B cell (primary cell): ENCODE measurements around the gene MBNL3. TPM values are rescaled to one million over a fixed set of nuclear protein-coding genes. Genes with fewer than 3 reads are reported as not detected.

Experiments
- ATAC-seq: fragments of 200-7000 bp; cut with Tn5 transposase; one replicate; pipeline ENCODE4 v1.10.0; 2021; ENCODE audit warnings: low read depth, mild to moderate bottlenecking, moderate number of reproducible peaks, moderate library complexity
- CTCF ChIA-PET: fragments of 350-600 bp; sonication (Branson Sonifier 250); formaldehyde crosslinking; loops from one replicate; lab custom pipeline; 2021; ENCODE audit warnings: antibody characterized with exemption, inconsistent platforms; lab: Charles Lee
- POLR2A ChIA-PET: fragments of 350-600 bp; sonication (Branson Sonifier 250); formaldehyde crosslinking; loops from one replicate; lab custom pipeline; 2021; ENCODE audit warnings: antibody characterized with exemption; lab: Charles Lee
- DNase-seq: peaks from one replicate; pipeline ENCODE4 v3.0.0; 2013
- H2AFZ ChIP-seq: 2 replicates; pipeline ENCODE4 v1.6.1; 2012; ENCODE audit warnings: mild to moderate bottlenecking, low read depth, low read length; ENCODE audit not compliant: insufficient read depth, poor library complexity, severe bottlenecking
- H3K27ac ChIP-seq, 2 donors: 1 replicate in 1 of 2; 2 replicates in 1 of 2; pipeline ENCODE4 v1.5.1; 2012 to 2013; ENCODE audit warnings: low read length in 2 of 2, mild to moderate bottlenecking in 2 of 2, moderate library complexity in 1 of 2
- H3K27me3 ChIP-seq, 4 experiments: fragments of 200-600 bp in 1 of 4; sonication (generic) in 1 of 4; replicated peaks in 1 of 4; 1 replicate in 2 of 4; 2 replicates in 2 of 4; pipeline versions ENCODE4 v1.6.1 to v1.7.0; 2013 to 2016; ENCODE audit warnings: low read length in 3 of 4, mild to moderate bottlenecking in 2 of 4, mixed read lengths in 1 of 4, moderate library complexity in 1 of 4; ENCODE audit not compliant: insufficient read depth in 4 of 4, control insufficient read depth in 3 of 4; ENCODE audit errors: control extremely low read depth in 1 of 4
- H3K36me3 ChIP-seq, 2 experiments: replicated peaks in 1 of 2; 1 replicate in 1 of 2; 2 replicates in 1 of 2; pipeline versions ENCODE4 v1.6.1 to v1.7.1; 2013; ENCODE audit warnings: low read length in 1 of 2; ENCODE audit not compliant: insufficient read depth in 2 of 2, control insufficient read depth in 1 of 2; ENCODE audit errors: control extremely low read depth in 1 of 2, extremely low read depth in 1 of 2
- H3K4me1 ChIP-seq, 2 donors: fragments of 200-600 bp in 1 of 2; sonication (generic) in 1 of 2; 1 replicate in 1 of 2; 2 replicates in 1 of 2; pipeline versions ENCODE4 v1.5.1 to v1.6.1; 2013 to 2017; ENCODE audit warnings: low read length in 2 of 2; ENCODE audit not compliant: control insufficient read depth in 2 of 2, insufficient read depth in 2 of 2
- H3K4me2 ChIP-seq: replicated peaks from 2 replicates; pipeline ENCODE3; 2012; ENCODE audit warnings: mild to moderate bottlenecking, low read depth, low read length; ENCODE audit not compliant: poor library complexity, severe bottlenecking
- H3K4me3 ChIP-seq, 5 experiments: fragments of 200-600 bp in 1 of 5; sonication (generic) in 1 of 5; 1 replicate in 3 of 5; 2 replicates in 2 of 5; pipeline versions ENCODE4 v1.5.1 to v1.7.0; 2011 to 2016; ENCODE audit warnings: low read length in 4 of 5, mild to moderate bottlenecking in 4 of 5, low read depth in 2 of 5, control low read depth in 1 of 5, moderate library complexity in 1 of 5; ENCODE audit not compliant: insufficient read depth in 1 of 5; ENCODE audit errors: control extremely low read depth in 1 of 5, extremely low read depth in 1 of 5
- H3K79me2 ChIP-seq: fragments of 200-600 bp; sonication (generic); one replicate; pipeline ENCODE4 v1.6.0; 2016; ENCODE audit warnings: low read length; ENCODE audit not compliant: control insufficient read depth, insufficient read depth
- H3K9ac ChIP-seq: fragments of 200-600 bp; sonication (generic); 2 replicates; pipeline ENCODE4 v1.6.1; 2017; ENCODE audit warnings: mild to moderate bottlenecking, low read length, moderate library complexity
- H3K9me3 ChIP-seq, 3 donors: one replicate each; pipeline versions ENCODE4 v1.6.1 to v1.7.1; 2013; ENCODE audit warnings: low read length in 2 of 3; ENCODE audit not compliant: control insufficient read depth in 2 of 3, insufficient read depth in 1 of 3; ENCODE audit errors: control extremely low read depth in 1 of 3
- H4K20me1 ChIP-seq: 2 replicates; pipeline ENCODE4 v1.6.0; 2012; ENCODE audit warnings: mild to moderate bottlenecking, low read length; ENCODE audit not compliant: insufficient read depth, control insufficient read depth, poor library complexity, severe bottlenecking
- H3K27ac Mint-ChIP-seq: one replicate; pipeline ENCODE4 v1.8.0; 2021; ENCODE audit warnings: mixed read lengths
- H3K27me3 Mint-ChIP-seq: one replicate; pipeline ENCODE4 v1.8.0; 2021; ENCODE audit warnings: mixed read lengths
- H3K4me1 Mint-ChIP-seq: one replicate; pipeline ENCODE4 v1.8.0; 2021; ENCODE audit warnings: mixed read lengths
- H3K4me3 Mint-ChIP-seq: one replicate; pipeline ENCODE4 v1.8.0; 2021; ENCODE audit warnings: mixed read lengths
- H3K9me3 Mint-ChIP-seq: one replicate; pipeline ENCODE4 v1.8.0; 2022; ENCODE audit warnings: mixed read lengths; ENCODE audit not compliant: insufficient read depth
- EZH2 ChIP-seq: IDR thresholded peaks from 2 replicates; pipeline ENCODE4 v1.6.1; 2012; ENCODE audit warnings: borderline replicate concordance, low read depth, mild to moderate bottlenecking, moderate library complexity, low read length; ENCODE audit not compliant: insufficient read depth, poor library complexity, severe bottlenecking
- WGBS: methylation state at CpG from one replicate; pipeline ENCODE4 v1.1.5; 2013; ENCODE audit warnings: missing lambda C conversion rate; ENCODE audit not compliant: insufficient coverage; 5-methylcytosine and 5-hydroxymethylcytosine counted together
- intact Hi-C: fragments of 100-400 bp; cut with micrococcal nuclease; formaldehyde crosslinking; loops from one replicate; pipeline ENCODE4 v1.10.0; 2022
- polyA plus RNA-seq: library from polyadenylated mRNA; depleted of rRNA; stranded (reverse); fragments of >200 nt; gene quantifications from 2 replicates; pipeline ENCODE4 v1.2.3, GENCODE V29; 2012
- total RNA-seq, 2 donors: library from RNA; stranded (reverse); fragments of 120-200 nt in 1 of 2; gene quantifications; 1 replicate in 1 of 2; 2 replicates in 1 of 2; pipeline versions ENCODE4 v1.2.3 to v1.2.4, GENCODE V29; 2013 to 2022
- TF ChIP-seq, protein P1 (sequence below): fragments of 200-600 bp; IDR thresholded peaks from one replicate; pipeline ENCODE4 v1.8.0; 2022; ENCODE audit warnings: antibody characterized with exemption, mild to moderate bottlenecking

The MBNL3 gene
- total and polyA plus RNA-seq, 2 donors (not counting 1 experiment from before 2014, with no cell fraction given), result 16.6 to 63.1 TPM

- DNase-seq (no peak), ATAC-seq (no peak)
- no peak overlapping the region for H3K4me2 ChIP-seq
- H3K27me3 ChIP-seq, result no peaks in the 10 kb centered on the region
- H3K36me3 ChIP-seq, result no peaks in the 10 kb centered on the region
- H3K79me2 ChIP-seq, result peaks cover 76% of the 10 kb centered on the region
- Mint-ChIP-seq H3K4me3 (no peak overlapping the region), H3K9me3 (no peaks in the 10 kb centered on the region), H3K27ac (no peak overlapping the region), H3K4me1 (peaks cover 31% of the 10 kb centered on the region), H3K27me3 (no peaks in the 10 kb centered on the region)
- intact Hi-C loops, result no loop called here
- no peaks in the 10 kb centered on the region for H4K20me1 ChIP-seq
- H3K9me3 ChIP-seq, result no peaks in the 10 kb centered on the region
- no peak overlapping the region for H3K27ac ChIP-seq
- no peak for TF ChIP-seq EZH2
- TF ChIP-seq, protein P1, sequence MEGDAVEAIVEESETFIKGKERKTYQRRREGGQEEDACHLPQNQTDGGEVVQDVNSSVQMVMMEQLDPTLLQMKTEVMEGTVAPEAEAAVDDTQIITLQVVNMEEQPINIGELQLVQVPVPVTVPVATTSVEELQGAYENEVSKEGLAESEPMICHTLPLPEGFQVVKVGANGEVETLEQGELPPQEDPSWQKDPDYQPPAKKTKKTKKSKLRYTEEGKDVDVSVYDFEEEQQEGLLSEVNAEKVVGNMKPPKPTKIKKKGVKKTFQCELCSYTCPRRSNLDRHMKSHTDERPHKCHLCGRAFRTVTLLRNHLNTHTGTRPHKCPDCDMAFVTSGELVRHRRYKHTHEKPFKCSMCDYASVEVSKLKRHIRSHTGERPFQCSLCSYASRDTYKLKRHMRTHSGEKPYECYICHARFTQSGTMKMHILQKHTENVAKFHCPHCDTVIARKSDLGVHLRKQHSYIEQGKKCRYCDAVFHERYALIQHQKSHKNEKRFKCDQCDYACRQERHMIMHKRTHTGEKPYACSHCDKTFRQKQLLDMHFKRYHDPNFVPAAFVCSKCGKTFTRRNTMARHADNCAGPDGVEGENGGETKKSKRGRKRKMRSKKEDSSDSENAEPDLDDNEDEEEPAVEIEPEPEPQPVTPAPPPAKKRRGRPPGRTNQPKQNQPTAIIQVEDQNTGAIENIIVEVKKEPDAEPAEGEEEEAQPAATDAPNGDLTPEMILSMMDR, result no peak
- H3K4me3 ChIP-seq, result no peak overlapping the region
- peaks cover 16 to 17% of the 10 kb centered on the region in 2 donors for H3K4me1 ChIP-seq
- POLR2A ChIA-PET, result no interaction called here
- no peak overlapping the region for H2AFZ ChIP-seq
- CTCF ChIA-PET, result no interaction called here
- H3K9ac ChIP-seq, result no peak overlapping the region
- WGBS, result no CpG with 5 or more reads among the region's 2 CpGs
These were observed 18.0 kb downstream of the MBNL3 start for GRCh38 chrX:132470831-132471230.

DNA sequence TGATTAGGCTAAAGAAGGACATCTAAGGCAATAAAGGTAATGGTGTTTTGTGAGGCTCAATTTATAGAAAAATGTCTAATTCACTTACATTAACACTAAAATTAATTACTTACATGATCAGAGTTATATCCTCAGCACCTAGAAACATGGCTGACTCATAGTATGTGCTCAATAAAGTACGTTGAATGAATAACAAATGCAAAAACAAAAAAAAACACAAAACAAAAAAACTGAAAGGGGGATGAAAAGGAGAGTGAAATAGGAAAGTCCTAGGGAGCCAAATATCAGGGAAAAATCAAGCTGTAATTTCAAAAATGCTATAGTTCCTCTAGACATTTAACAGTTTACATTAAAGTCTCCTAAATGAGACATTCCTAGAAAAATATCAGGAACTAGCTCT is 18.7 kb downstream of the MBNL3 start:
- Histone ChIP-seq H3K36me3 (no peaks in the 10 kb centered on the region), H3K9ac (no peak overlapping the region), H3K27me3 (no peaks in the 10 kb centered on the region), H3K79me2 (peaks cover 70% of the 10 kb centered on the region), H3K4me2 (no peak overlapping the region), H3K4me3 (no peak overlapping the region), H3K27ac (no peak overlapping the region), H3K4me1 (peaks cover 11% of the 10 kb centered on the region in 2 donors), H4K20me1 (no peaks in the 10 kb centered on the region), H2AFZ (no peak overlapping the region), H3K9me3 (no peaks in the 10 kb centered on the region)
- H3K27ac Mint-ChIP-seq, result no peak overlapping the region
- no peaks in the 10 kb centered on the region for H3K9me3 Mint-ChIP-seq
- DNase-seq (no peak), ATAC-seq (no peak)
- ChIA-PET CTCF (no interaction called here), POLR2A (no interaction called here)
- peaks cover 25% of the 10 kb centered on the region for H3K4me1 Mint-ChIP-seq
- intact Hi-C loops, result no loop called here
- TF ChIP-seq, protein P1, result no peak
- TF ChIP-seq EZH2, result no peak
- no peaks in the 10 kb centered on the region for H3K27me3 Mint-ChIP-seq
- WGBS, result no CpG with 5 or more reads among the region's 1 CpG
- no peak overlapping the region for H3K4me3 Mint-ChIP-seq
